Neural cell (in vitro differentiated cells): ENCODE measurements around the gene HYAL1. TPM values are rescaled to one million over a fixed set of nuclear protein-coding genes. Genes with fewer than 3 reads are reported as not detected.
A peak's percentile ranks its signal among the peaks of the same experiment; 100 is the strongest.

ENCODE experiments used
- H2AFZ ChIP-seq: fragments of 200-600, 300-800 bp; sonication (generic), shearing (Covaris generic); 2 replicates; pipeline ENCODE4 v1.6.0; 2014; ENCODE audit warnings: low read depth, mild to moderate bottlenecking, antibody characterized with exemption, low read length, moderate library complexity
- H3F3A ChIP-seq: fragments of 200-600 bp; shearing (Covaris generic); 2 replicates; pipeline ENCODE4 v1.6.1; 2016; ENCODE audit warnings: mild to moderate bottlenecking, moderate library complexity, mixed read lengths, antibody characterized with exemption, low read length; ENCODE audit not compliant: insufficient read depth, poor library complexity, severe bottlenecking
- H3K27ac ChIP-seq: fragments of 200-600, 300-800 bp; sonication (generic), shearing (Covaris generic); 2 replicates; pipeline ENCODE4 v1.5.1; 2014; ENCODE audit warnings: mild to moderate bottlenecking, low read length, moderate library complexity
- H3K27me3 ChIP-seq: fragments of 300-800, 200-600 bp; sonication (generic), shearing (Covaris generic); 2 replicates; pipeline ENCODE4 v1.6.0; 2014; ENCODE audit warnings: mild to moderate bottlenecking, low read depth, low read length, moderate library complexity; ENCODE audit not compliant: insufficient read depth
- H3K36me3 ChIP-seq: fragments of 300-800, 200-600 bp; sonication (generic), shearing (Covaris generic); 2 replicates; pipeline ENCODE4 v1.5.1; 2014; ENCODE audit warnings: mild to moderate bottlenecking, antibody characterized with exemption, low read length, moderate library complexity; ENCODE audit not compliant: insufficient read depth
- H3K4me2 ChIP-seq: fragments of 300-800, 200-600 bp; sonication (generic), shearing (Covaris generic); 2 replicates; pipeline ENCODE4 v1.6.0; 2014; ENCODE audit warnings: mild to moderate bottlenecking, low read length
- H3K4me3 ChIP-seq: fragments of 300-800, 200-600 bp; sonication (generic), shearing (Covaris generic); 2 replicates; pipeline ENCODE4 v1.5.1; 2014; ENCODE audit warnings: mild to moderate bottlenecking, low read length, moderate library complexity
- H3K79me2 ChIP-seq: fragments of 200-600 bp; shearing (Covaris generic); replicated peaks from 2 replicates; pipeline ENCODE4 v1.6.0; 2014; ENCODE audit warnings: mild to moderate bottlenecking, low read length, moderate library complexity; ENCODE audit not compliant: insufficient read depth
- H3K9ac ChIP-seq: fragments of 300-800, 200-600 bp; sonication (generic), shearing (Covaris generic); 2 replicates; pipeline ENCODE4 v1.6.1; 2016; ENCODE audit warnings: mild to moderate bottlenecking, low read length, mixed read lengths
- H3K9me2 ChIP-seq: fragments of 200-600 bp; shearing (Covaris generic); 2 replicates; pipeline ENCODE4 v1.6.1; 2016; ENCODE audit warnings: mild to moderate bottlenecking, low read length, mixed read lengths; ENCODE audit not compliant: insufficient read depth
- H3K9me3 ChIP-seq: fragments of 200-600, 300-800 bp; sonication (generic), shearing (Covaris generic); 2 replicates; pipeline ENCODE4 v1.6.1; 2016; ENCODE audit warnings: mild to moderate bottlenecking, mixed run types, low read length, moderate library complexity, mixed read lengths
- H4K20me1 ChIP-seq: fragments of 200-600 bp; shearing (Covaris generic); 2 replicates; pipeline ENCODE4 v1.6.1; 2016; ENCODE audit warnings: mild to moderate bottlenecking, mixed run types; ENCODE audit not compliant: insufficient read depth
- CTCF ChIP-seq: fragments of 450-650 bp; IDR thresholded peaks from 2 replicates; pipeline ENCODE4 v1.5.1; 2014; ENCODE audit warnings: antibody characterized with exemption, mild to moderate bottlenecking, moderate library complexity; ENCODE audit not compliant: poor library complexity, severe bottlenecking
- EP300 ChIP-seq: fragments of 450-650 bp; conservative IDR thresholded peaks from 2 replicates; pipeline ENCODE4 v1.6.1; 2014; ENCODE audit warnings: antibody characterized with exemption, mild to moderate bottlenecking, moderate library complexity; ENCODE audit not compliant: poor library complexity, severe bottlenecking
- EZH2 ChIP-seq: fragments of 200-600, 300-800 bp; shearing (Covaris generic), sonication (generic); IDR thresholded peaks from 2 replicates; pipeline ENCODE4 v1.6.1; 2014; ENCODE audit warnings: antibody characterized with exemption, low read length, borderline replicate concordance, mild to moderate bottlenecking; ENCODE audit not compliant: insufficient read depth, poor library complexity, severe bottlenecking
- MXI1 ChIP-seq: fragments of 450-650 bp; conservative IDR thresholded peaks from 2 replicates; pipeline ENCODE4 v1.6.1; 2014; ENCODE audit warnings: antibody characterized with exemption, mild to moderate bottlenecking; ENCODE audit not compliant: poor library complexity, severe bottlenecking
- POLR2AphosphoS5 ChIP-seq: IDR thresholded peaks from 2 replicates; pipeline ENCODE4 v1.6.1; 2012
- RAD21 ChIP-seq: fragments of 450-650 bp; conservative IDR thresholded peaks from 2 replicates; pipeline ENCODE4 v1.6.1; 2014; ENCODE audit warnings: antibody characterized with exemption, mild to moderate bottlenecking, moderate library complexity
- REST ChIP-seq: IDR thresholded peaks from 2 replicates; pipeline ENCODE4 v1.6.1; 2012; ENCODE audit warnings: borderline replicate concordance
- SMC3 ChIP-seq: fragments of 450-650 bp; conservative IDR thresholded peaks from 2 replicates; pipeline ENCODE4 v1.6.1; 2014; ENCODE audit warnings: antibody characterized with exemption, mild to moderate bottlenecking, moderate library complexity; ENCODE audit not compliant: poor library complexity
- TAF1 ChIP-seq: IDR thresholded peaks from 2 replicates; pipeline ENCODE4 v1.6.1; 2012; ENCODE audit warnings: low read depth
- polyA plus RNA-seq: library from polyadenylated mRNA; depleted of rRNA; stranded (reverse); fragments of >200 nt; gene quantifications from 2 replicates; pipeline ENCODE4 v1.2.3, GENCODE V29; 2014

The HYAL1 gene
- polyA plus RNA-seq, 1 donor from 2014 or later = 2.2 TPM

GRCh38 chr3:50274371-50275104, 28.8 kb downstream of the HYAL1 start:
- Histone ChIP-seq H3K79me2 (no peaks in the 10 kb centered on the region), H3K4me3 (no peak overlapping the region), H3K9me2 (no peaks in the 10 kb centered on the region), H3K27ac (no peak overlapping the region), H3K36me3 (no peaks in the 10 kb centered on the region), H3F3A (no peaks in the 10 kb centered on the region), H3K9ac (no peak overlapping the region), H3K9me3 (no peaks in the 10 kb centered on the region), H4K20me1 (no peaks in the 10 kb centered on the region), H3K27me3 (peaks cover 23% of the 10 kb centered on the region), H3K4me2 (no peak overlapping the region), H2AFZ (no peak overlapping the region)
- TF ChIP-seq CTCF = peak; percentile 69
- TF ChIP-seq REST = no peak
- TF ChIP-seq SMC3 = peak; percentile 62
- TF ChIP-seq EP300 = no peak
- no peak for TF ChIP-seq EZH2
- TF ChIP-seq RAD21 = peak; percentile 46
- no peak for TF ChIP-seq MXI1
- no peak for TF ChIP-seq POLR2AphosphoS5
- no peak for TF ChIP-seq TAF1

GRCh38 chr3:50273689-50274065, 29.7 kb downstream of the HYAL1 start:
- peaks cover 23% of the 10 kb centered on the region for H3K27me3 ChIP-seq
- H3F3A ChIP-seq = no peaks in the 10 kb centered on the region
- no peak for TF ChIP-seq POLR2AphosphoS5
- TF ChIP-seq REST = no peak
- no peak for TF ChIP-seq RAD21
- TF ChIP-seq SMC3 = no peak
- TF ChIP-seq TAF1 = no peak
- no peak for TF ChIP-seq MXI1
- no peak for TF ChIP-seq EP300
- TF ChIP-seq CTCF = no peak
- no peak for TF ChIP-seq EZH2
- H3K9ac ChIP-seq = no peak overlapping the region
- no peaks in the 10 kb centered on the region for H3K79me2 ChIP-seq
- H3K36me3 ChIP-seq = no peaks in the 10 kb centered on the region
- no peaks in the 10 kb centered on the region for H4K20me1 ChIP-seq
- no peak overlapping the region for H3K27ac ChIP-seq
- no peak overlapping the region for H3K4me3 ChIP-seq
- no peaks in the 10 kb centered on the region for H3K9me3 ChIP-seq
- no peak overlapping the region for H3K4me2 ChIP-seq
- no peaks in the 10 kb centered on the region for H3K9me2 ChIP-seq
- H2AFZ ChIP-seq = no peak overlapping the region
